ENCODE results near the gene SLC39A10. TPM values are rescaled to one million over a fixed set of nuclear protein-coding genes. Genes with fewer than 3 reads are reported as not detected.

Gene SLC39A10
- total and polyA plus RNA-seq, 2 of the 4 experiments (the other 2 are of a cell fraction) = 17.6 to 64.7 TPM

GRCh38 chr2:195732574-195732973 lies 75.5 kb downstream of the SLC39A10 start:
- Histone ChIP-seq H2AFZ (replicated peaks; ENCODE audit: low read length, poor library complexity) (no peak overlapping the region), H2BK5ac (ENCODE audit: low read depth, low read length, poor library complexity, severe bottlenecking) (no peak overlapping the region), H2AK9ac (replicated peaks; ENCODE audit: low read depth, low read length, poor library complexity) (no peak overlapping the region), H2BK15ac (ENCODE audit: low read depth, low read length) (no peak overlapping the region), H3K9me1 (ENCODE audit: insufficient read depth, low read length) (no peaks in the 10 kb centered on the region), H3K18ac (ENCODE audit: low read depth, low read length) (no peak overlapping the region), H4K20me1 (ENCODE audit: insufficient read depth, low read length) (no peaks in the 10 kb centered on the region), H3K9me3 (ENCODE audit: control insufficient read depth, insufficient read depth, low read length) (no peaks in the 10 kb centered on the region), H3K56ac (ENCODE audit: extremely low read depth, insufficient read depth, low read length) (no peak overlapping the region), H3K36me3 (ENCODE audit: control insufficient read depth, insufficient read depth, low read length) (peaks cover 11% of the 10 kb centered on the region), H3K23ac (ENCODE audit: low read depth, low read length) (no peak overlapping the region), H3K4ac (ENCODE audit: low read depth, low read length) (no peak overlapping the region), H4K5ac (ENCODE audit: low read depth, low read length) (no peak overlapping the region), H3K4me3 (ENCODE audit: insufficient read depth, low read depth, low read length) (no peak overlapping the region), H2BK20ac (ENCODE audit: low read depth, low read length) (no peak overlapping the region), H3K4me2 (ENCODE audit: low read depth, low read length) (no peak overlapping the region), H3K27me3 (ENCODE audit: control insufficient read depth, insufficient read depth, low read length) (no peaks in the 10 kb centered on the region), H3K14ac (replicated peaks; ENCODE audit: low read depth, low read length) (no peak overlapping the region), H2AK5ac (ENCODE audit: low read depth, low read length) (no peak overlapping the region), H4K8ac (ENCODE audit: low read depth in 2 of 2, low read length in 2 of 2) (no peak overlapping the region), H2BK120ac (ENCODE audit: low read depth, low read length) (no peak overlapping the region), H3K79me1 (ENCODE audit: low read depth in 1 of 2, low read length in 2 of 2) (peaks cover 8 to 14% of the 10 kb centered on the region in 2 experiments; a peak in 3 of 4 replicates), H3K9ac (ENCODE audit: low read depth, low read length) (no peak overlapping the region), H3K27ac (ENCODE audit: insufficient read depth, low read length) (no peak overlapping the region), H3K4me1 (ENCODE audit: control insufficient read depth, insufficient read depth, low read length) (no peaks in the 10 kb centered on the region; the same call in 1 of the 2 replicates), H4K91ac (ENCODE audit: insufficient read depth, low read depth, low read length) (no peak overlapping the region)
- peak; percentile 36 for ATAC-seq (ENCODE audit: low read depth)
- peak; percentile 10 for DNase-seq
- WGBS, 2 experiments (ENCODE audit: extremely low coverage in 2 of 2, insufficient read length in 1 of 2) = no CpG with 5 or more reads among the region's 1 CpG
- in situ Hi-C loops (cut with MboI; ENCODE audit: low sequenced_read_pairs) = no loop called here
- intact Hi-C loops (cut with micrococcal nuclease) = no loop called here
- TF ChIP-seq CTCF (conservative IDR thresholded peaks at IDR 0.05; ENCODE audit: low read depth, low read length) (no peak), MAZ (IDR thresholded peaks at IDR 0.05; ENCODE audit: borderline replicate concordance, low read depth, low read length) (no peak), BHLHE40 (IDR thresholded peaks at IDR 0.05; ENCODE audit: low read depth, low read length) (no peak), SMC3 (IDR thresholded peaks at IDR 0.05; ENCODE audit: low read depth, low read length) (no peak), CHD1 (IDR thresholded peaks at IDR 0.05; ENCODE audit: low read depth, low read length) (no peak), POLR2A (IDR thresholded peaks at IDR 0.05; ENCODE audit: low read depth, low read length) (no peak), NFE2L2 (IDR thresholded peaks at IDR 0.05; ENCODE audit: low read depth, low read length) (no peak), FOS (IDR thresholded peaks at IDR 0.05; ENCODE audit: low read depth, low read length) (no peak), CEBPB (IDR thresholded peaks at IDR 0.05; ENCODE audit: low read depth, low read length) (no peak), RAD21 (IDR thresholded peaks at IDR 0.05; ENCODE audit: low read length) (no peak), MAFK (IDR thresholded peaks at IDR 0.05; ENCODE audit: low read depth, low read length) (no peak)
- TF ChIP-seq, protein P1, sequence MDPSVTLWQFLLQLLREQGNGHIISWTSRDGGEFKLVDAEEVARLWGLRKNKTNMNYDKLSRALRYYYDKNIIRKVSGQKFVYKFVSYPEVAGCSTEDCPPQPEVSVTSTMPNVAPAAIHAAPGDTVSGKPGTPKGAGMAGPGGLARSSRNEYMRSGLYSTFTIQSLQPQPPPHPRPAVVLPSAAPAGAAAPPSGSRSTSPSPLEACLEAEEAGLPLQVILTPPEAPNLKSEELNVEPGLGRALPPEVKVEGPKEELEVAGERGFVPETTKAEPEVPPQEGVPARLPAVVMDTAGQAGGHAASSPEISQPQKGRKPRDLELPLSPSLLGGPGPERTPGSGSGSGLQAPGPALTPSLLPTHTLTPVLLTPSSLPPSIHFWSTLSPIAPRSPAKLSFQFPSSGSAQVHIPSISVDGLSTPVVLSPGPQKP (IDR thresholded peaks at IDR 0.05; ENCODE audit: borderline replicate concordance, low read depth, low read length) = no peak
- TF ChIP-seq, protein P2, sequence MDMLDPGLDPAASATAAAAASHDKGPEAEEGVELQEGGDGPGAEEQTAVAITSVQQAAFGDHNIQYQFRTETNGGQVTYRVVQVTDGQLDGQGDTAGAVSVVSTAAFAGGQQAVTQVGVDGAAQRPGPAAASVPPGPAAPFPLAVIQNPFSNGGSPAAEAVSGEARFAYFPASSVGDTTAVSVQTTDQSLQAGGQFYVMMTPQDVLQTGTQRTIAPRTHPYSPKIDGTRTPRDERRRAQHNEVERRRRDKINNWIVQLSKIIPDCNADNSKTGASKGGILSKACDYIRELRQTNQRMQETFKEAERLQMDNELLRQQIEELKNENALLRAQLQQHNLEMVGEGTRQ (IDR thresholded peaks at IDR 0.05; ENCODE audit: low read depth, low read length) = no peak
- POLR2A ChIA-PET (ENCODE audit: unreplicated experiment) = no interaction called here
- dilution Hi-C loops (cut with HindIII; ENCODE audit: low sequenced_read_pairs, unreplicated experiment) = no loop called here
- no TSS peak for BruUV-seq (replicated peaks)
- CTCF ChIA-PET = interaction anchor here (0.5 kb wide), 1 partner anchor 131 kb away, joined by 3 read pairs; no protein-coding TSS in a partner anchor

All from IMR-90 (cell line).